IMR-90 (cell line): ENCODE measurements around the gene RAP1GAP2. TPM values are rescaled to one million over a fixed set of nuclear protein-coding genes. Genes with fewer than 3 reads are reported as not detected.

Experiments used
- ATAC-seq: fragments of 200-7000 bp; cut with Tn5 transposase; 2 replicates; pipeline ENCODE4 v1.9.1; 2020; ENCODE audit warnings: low read depth, mild to moderate bottlenecking, moderate library complexity
- BruUV-seq: library from RNA; stranded (reverse); fragments of 400-500 nt; replicated peaks from 2 replicates; lab custom pipeline; 2021; lab: Mats Ljungman, UMichigan
- CTCF ChIA-PET: fragments of 300-600 bp; formaldehyde crosslinking; extraction: SDS; loops from one replicate; lab custom pipeline; 2021; ENCODE audit warnings: antibody characterized with exemption; lab: Yijun Ruan, JAX
- POLR2A ChIA-PET: fragments of 300-600 bp; sonication (Branson Sonifier 250); formaldehyde crosslinking; loops from one replicate; lab custom pipeline; 2022; ENCODE audit warnings: antibody characterized with exemption; ENCODE audit not compliant: unreplicated experiment; lab: Charles Lee
- DNase-seq: peaks from one replicate; pipeline ENCODE4 v3.0.0; 2013
- H2AFZ ChIP-seq: replicated peaks from 2 replicates; pipeline ENCODE3; 2013; ENCODE audit warnings: low read length, mild to moderate bottlenecking; ENCODE audit not compliant: poor library complexity
- H2AK5ac ChIP-seq: 2 replicates; pipeline ENCODE4 v1.6.1; 2013; ENCODE audit warnings: low read depth, low read length, inconsistent platforms
- H2AK9ac ChIP-seq: replicated peaks from 2 replicates; pipeline ENCODE3; 2013; ENCODE audit warnings: mild to moderate bottlenecking, low read depth, low read length, moderate library complexity; ENCODE audit not compliant: poor library complexity
- H2BK120ac ChIP-seq: 2 replicates; pipeline ENCODE4 v1.6.1; 2013; ENCODE audit warnings: low read depth, low read length, inconsistent platforms
- H2BK15ac ChIP-seq: 3 replicates; pipeline ENCODE4 v1.6.1; 2013; ENCODE audit warnings: low read depth, low read length, inconsistent platforms
- H2BK20ac ChIP-seq: 2 replicates; pipeline ENCODE4 v1.6.1; 2013; ENCODE audit warnings: low read depth, mild to moderate bottlenecking, inconsistent platforms, low read length, moderate library complexity
- H2BK5ac ChIP-seq: 2 replicates; pipeline ENCODE4 v1.6.1; 2013; ENCODE audit warnings: mild to moderate bottlenecking, low read depth, low read length, inconsistent platforms; ENCODE audit not compliant: poor library complexity, severe bottlenecking
- H3K14ac ChIP-seq: replicated peaks from 2 replicates; pipeline ENCODE4 v1.6.1; 2013; ENCODE audit warnings: low read depth, low read length, inconsistent platforms
- H3K18ac ChIP-seq: 2 replicates; pipeline ENCODE4 v1.6.1; 2013; ENCODE audit warnings: low read depth, low read length, control low read depth
- H3K23ac ChIP-seq: 2 replicates; pipeline ENCODE4 v1.6.1; 2013; ENCODE audit warnings: low read depth, low read length, inconsistent platforms
- H3K27ac ChIP-seq: 2 replicates; pipeline ENCODE4 v1.5.1; 2013; ENCODE audit warnings: mild to moderate bottlenecking, control low read depth, low read length; ENCODE audit not compliant: insufficient read depth
- H3K27me3 ChIP-seq: 2 replicates; pipeline ENCODE4 v1.6.1; 2013; ENCODE audit warnings: low read length; ENCODE audit not compliant: control insufficient read depth, insufficient read depth
- H3K36me3 ChIP-seq: 2 replicates; pipeline ENCODE4 v1.6.1; 2013; ENCODE audit warnings: low read length, mixed read lengths; ENCODE audit not compliant: control insufficient read depth, insufficient read depth
- H3K4ac ChIP-seq: 2 replicates; pipeline ENCODE4 v1.6.1; 2013; ENCODE audit warnings: low read depth, low read length, inconsistent platforms
- H3K4me1 ChIP-seq: 2 replicates; pipeline ENCODE4 v1.6.1; 2013; ENCODE audit warnings: low read length, mixed read lengths; ENCODE audit not compliant: control insufficient read depth, insufficient read depth
- H3K4me2 ChIP-seq: 2 replicates; pipeline ENCODE4 v1.6.1; 2013; ENCODE audit warnings: low read depth, mild to moderate bottlenecking, control low read depth, low read length, moderate library complexity
- H3K4me3 ChIP-seq: 2 replicates; pipeline ENCODE4 v1.5.1; 2013; ENCODE audit warnings: low read depth, mild to moderate bottlenecking, control low read depth, low read length, moderate library complexity; ENCODE audit not compliant: insufficient read depth
- H3K56ac ChIP-seq: 2 replicates; pipeline ENCODE4 v1.6.1; 2013; ENCODE audit warnings: low read length, inconsistent platforms; ENCODE audit not compliant: insufficient read depth; ENCODE audit errors: extremely low read depth
- H3K79me1 ChIP-seq, 2 experiments: 2 replicates each; pipeline ENCODE4 v1.6.1; 2013; ENCODE audit warnings: low read length in 2 of 2, inconsistent platforms in 1 of 2, low read depth in 1 of 2
- H3K9ac ChIP-seq: 2 replicates; pipeline ENCODE4 v1.6.1; 2013; ENCODE audit warnings: low read depth, low read length, control low read depth
- H3K9me1 ChIP-seq: 2 replicates; pipeline ENCODE4 v1.6.1; 2013; ENCODE audit warnings: low read length, inconsistent platforms; ENCODE audit not compliant: insufficient read depth
- H3K9me3 ChIP-seq: 2 replicates; pipeline ENCODE4 v1.6.1; 2013; ENCODE audit warnings: low read length; ENCODE audit not compliant: control insufficient read depth, insufficient read depth
- H4K20me1 ChIP-seq: 2 replicates; pipeline ENCODE4 v1.6.1; 2013; ENCODE audit warnings: low read length, inconsistent platforms; ENCODE audit not compliant: insufficient read depth
- H4K5ac ChIP-seq: 2 replicates; pipeline ENCODE4 v1.6.1; 2013; ENCODE audit warnings: mild to moderate bottlenecking, low read depth, low read length, control low read depth
- H4K8ac ChIP-seq, 2 experiments: 2 replicates each; pipeline ENCODE4 v1.6.1; 2013; ENCODE audit warnings: low read depth in 2 of 2, low read length in 2 of 2, control low read depth in 1 of 2, inconsistent platforms in 1 of 2
- H4K91ac ChIP-seq: 2 replicates; pipeline ENCODE4 v1.6.1; 2013; ENCODE audit warnings: low read depth, low read length, inconsistent platforms; ENCODE audit not compliant: insufficient read depth
- BHLHE40 ChIP-seq: fragments of 150-350 bp; IDR thresholded peaks from 2 replicates; pipeline ENCODE4 v1.6.1; 2016; ENCODE audit warnings: mild to moderate bottlenecking, low read depth, low read length
- CEBPB ChIP-seq: IDR thresholded peaks from 2 replicates; pipeline ENCODE4 v1.6.1; 2012; ENCODE audit warnings: low read depth, low read length, improper control_type of control experiment
- CHD1 ChIP-seq: IDR thresholded peaks from 2 replicates; pipeline ENCODE4 v1.6.1; 2012; ENCODE audit warnings: low read depth, low read length, improper control_type of control experiment
- FOS ChIP-seq: fragments of 150-350 bp; IDR thresholded peaks from 2 replicates; pipeline ENCODE4 v1.6.1; 2016; ENCODE audit warnings: low read depth, low read length
- MAFK ChIP-seq: IDR thresholded peaks from 2 replicates; pipeline ENCODE4 v1.6.1; 2012; ENCODE audit warnings: low read depth, low read length, improper control_type of control experiment
- MAZ ChIP-seq: IDR thresholded peaks from 2 replicates; pipeline ENCODE4 v1.6.1; 2012; ENCODE audit warnings: low read depth, mild to moderate bottlenecking, low read length, improper control_type of control experiment, moderate library complexity, borderline replicate concordance
- MXI1 ChIP-seq: IDR thresholded peaks from 2 replicates; pipeline ENCODE4 v1.6.1; 2012; ENCODE audit warnings: low read depth, mild to moderate bottlenecking, low read length, moderate library complexity, borderline replicate concordance
- NFE2L2 ChIP-seq: fragments of 150-350 bp; IDR thresholded peaks from 2 replicates; pipeline ENCODE4 v1.6.1; 2016; ENCODE audit warnings: low read depth, mild to moderate bottlenecking, low read length
- POLR2A ChIP-seq: IDR thresholded peaks from 2 replicates; pipeline ENCODE4 v1.6.1; 2012; ENCODE audit warnings: mild to moderate bottlenecking, low read depth, low read length
- RAD21 ChIP-seq: IDR thresholded peaks from 2 replicates; pipeline ENCODE4 v1.6.1; 2012; ENCODE audit warnings: low read length, improper control_type of control experiment
- RCOR1 ChIP-seq: IDR thresholded peaks from 2 replicates; pipeline ENCODE4 v1.6.1; 2012; ENCODE audit warnings: mild to moderate bottlenecking, low read length, improper control_type of control experiment; ENCODE audit not compliant: insufficient replicate concordance
- RFX5 ChIP-seq: IDR thresholded peaks from 2 replicates; pipeline ENCODE4 v1.8.0; 2012; ENCODE audit warnings: low read depth, mild to moderate bottlenecking, low read length, moderate library complexity
- SMC3 ChIP-seq: fragments of 150-350 bp; IDR thresholded peaks from 2 replicates; pipeline ENCODE4 v1.6.1; 2016; ENCODE audit warnings: low read depth, mild to moderate bottlenecking, antibody characterized with exemption, low read length, moderate library complexity
- WGBS, 2 experiments: methylation state at CpG; one replicate each; pipeline versions ENCODE4 v1.1.5 to v1.1.7; 2013; ENCODE audit warnings: missing lambda C conversion rate in 2 of 2; ENCODE audit not compliant: insufficient read length in 1 of 2; ENCODE audit errors: extremely low coverage in 2 of 2; 5-methylcytosine and 5-hydroxymethylcytosine counted together
- dilution Hi-C: fragments of 300-500 bp; cut with HindIII; formaldehyde crosslinking; loops from one replicate; pipeline ENCODE4 v1.14.3; 2018; ENCODE audit warnings: low sequenced_read_pairs; ENCODE audit not compliant: unreplicated experiment
- in situ Hi-C: fragments of 300-500 bp; cut with MboI; formaldehyde crosslinking; loops from 3 replicates; pipeline ENCODE4 v1.14.3; 2019; ENCODE audit warnings: low sequenced_read_pairs, inconsistent platforms, mixed read lengths
- intact Hi-C: fragments of 100-400 bp; cut with micrococcal nuclease; formaldehyde crosslinking; loops from 2 replicates; pipeline ENCODE4 v1.10.0; 2022
- polyA plus RNA-seq, 3 experiments: library from polyadenylated mRNA; depleted of rRNA; stranded (reverse); fragments of >200 nt; gene quantifications; 2 replicates each; pipeline ENCODE4 v1.2.3, GENCODE V29; 2012; ENCODE audit warnings: low replicate concordance in 1 of 3
- total RNA-seq: library from RNA; depleted of rRNA; stranded (reverse); fragments of >200 nt; gene quantifications from 2 replicates; pipeline ENCODE4 v1.2.3, GENCODE V29; 2012
- TF ChIP-seq, protein P1 (sequence below): conservative IDR thresholded peaks from 2 replicates; pipeline ENCODE4 v1.5.1; 2012; ENCODE audit warnings: mild to moderate bottlenecking, low read depth, low read length, improper control_type of control experiment
- TF ChIP-seq, protein P2 (sequence below): fragments of 150-350 bp; IDR thresholded peaks from 2 replicates; pipeline ENCODE4 v1.6.1; 2017; ENCODE audit warnings: mild to moderate bottlenecking, antibody characterized with exemption, low read length, low read depth
- TF ChIP-seq, protein P3 (sequence below): fragments of 150-350 bp; IDR thresholded peaks from 2 replicates; pipeline ENCODE4 v1.6.1; 2016; ENCODE audit warnings: low read depth, mild to moderate bottlenecking, low read length, moderate library complexity, borderline replicate concordance

Gene RAP1GAP2
- total and polyA plus RNA-seq, 2 of the 4 experiments (the other 2 are of a cell fraction): 5.7 to 7.5 TPM

DNA sequence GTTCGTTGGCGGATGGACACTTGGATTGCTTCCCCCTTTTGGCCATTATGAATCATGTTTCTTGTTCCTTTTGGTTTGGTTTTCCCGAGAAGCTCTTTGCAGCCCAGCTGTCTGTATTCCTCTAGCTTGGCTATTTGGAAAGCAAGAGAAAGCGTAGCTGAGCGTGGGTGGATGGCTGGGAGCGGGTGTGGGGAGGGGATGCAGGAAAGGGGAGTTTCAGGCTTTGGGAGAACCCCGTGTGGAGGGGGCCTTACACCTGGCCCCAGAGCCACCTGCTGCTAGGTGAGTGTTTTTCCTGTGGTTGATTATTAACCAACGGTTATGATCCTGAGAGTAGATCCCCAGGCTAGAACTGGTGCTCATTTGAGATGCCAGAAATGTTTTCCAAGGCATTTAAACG lies 103.7 kb downstream of the RAP1GAP2 start:
- no peak overlapping the region for H4K5ac ChIP-seq
- H4K91ac ChIP-seq: no peak overlapping the region
- H3K56ac ChIP-seq: no peak overlapping the region
- DNase-seq (peak; percentile 11), ATAC-seq (no peak)
- 76% methylated on average over 5 of the region's 9 CpGs; no CpG with 5 or more reads in 1 of the 2 experiments for WGBS, 2 experiments
- H3K4me2 ChIP-seq: no peak overlapping the region
- H2BK5ac ChIP-seq: no peak overlapping the region
- no peak overlapping the region for H2AFZ ChIP-seq
- ChIA-PET CTCF (no interaction called here), POLR2A (no interaction called here)
- intact Hi-C loops (no loop called here), dilution Hi-C loops (no loop called here), in situ Hi-C loops (no loop called here)
- no peak overlapping the region for H3K9ac ChIP-seq
- no peak overlapping the region for H3K27ac ChIP-seq
- no peak overlapping the region for H2AK9ac ChIP-seq
- no peak overlapping the region for H2AK5ac ChIP-seq
- H3K9me1 ChIP-seq: no peaks in the 10 kb centered on the region
- H3K14ac ChIP-seq: no peak overlapping the region
- no peak overlapping the region for H4K8ac ChIP-seq
- H2BK20ac ChIP-seq: no peak overlapping the region
- H3K27me3 ChIP-seq: no peaks in the 10 kb centered on the region
- no peak overlapping the region for H3K4me3 ChIP-seq
- BruUV-seq: no TSS peak
- H2BK120ac ChIP-seq: no peak overlapping the region
- no peak overlapping the region for H3K4ac ChIP-seq
- H3K9me3 ChIP-seq: no peaks in the 10 kb centered on the region; the same call in 1 of the 2 replicates
- H3K18ac ChIP-seq: no peak overlapping the region
- peaks cover 2% of the 10 kb centered on the region; the same call in 1 of the 2 replicates for H3K4me1 ChIP-seq
- H3K36me3 ChIP-seq: no peaks in the 10 kb centered on the region
- no peak overlapping the region for H3K23ac ChIP-seq
- H4K20me1 ChIP-seq: peaks cover 3% of the 10 kb centered on the region; the same call in 1 of the 2 replicates
- TF ChIP-seq SMC3 (no peak), BHLHE40 (no peak), MAFK (no peak), CEBPB (no peak), FOS (no peak), RFX5 (no peak), CHD1 (no peak), MAZ (no peak), RAD21 (no peak), RCOR1 (no peak), POLR2A (no peak), NFE2L2 (no peak), MXI1 (no peak)
- TF ChIP-seq, protein P1, sequence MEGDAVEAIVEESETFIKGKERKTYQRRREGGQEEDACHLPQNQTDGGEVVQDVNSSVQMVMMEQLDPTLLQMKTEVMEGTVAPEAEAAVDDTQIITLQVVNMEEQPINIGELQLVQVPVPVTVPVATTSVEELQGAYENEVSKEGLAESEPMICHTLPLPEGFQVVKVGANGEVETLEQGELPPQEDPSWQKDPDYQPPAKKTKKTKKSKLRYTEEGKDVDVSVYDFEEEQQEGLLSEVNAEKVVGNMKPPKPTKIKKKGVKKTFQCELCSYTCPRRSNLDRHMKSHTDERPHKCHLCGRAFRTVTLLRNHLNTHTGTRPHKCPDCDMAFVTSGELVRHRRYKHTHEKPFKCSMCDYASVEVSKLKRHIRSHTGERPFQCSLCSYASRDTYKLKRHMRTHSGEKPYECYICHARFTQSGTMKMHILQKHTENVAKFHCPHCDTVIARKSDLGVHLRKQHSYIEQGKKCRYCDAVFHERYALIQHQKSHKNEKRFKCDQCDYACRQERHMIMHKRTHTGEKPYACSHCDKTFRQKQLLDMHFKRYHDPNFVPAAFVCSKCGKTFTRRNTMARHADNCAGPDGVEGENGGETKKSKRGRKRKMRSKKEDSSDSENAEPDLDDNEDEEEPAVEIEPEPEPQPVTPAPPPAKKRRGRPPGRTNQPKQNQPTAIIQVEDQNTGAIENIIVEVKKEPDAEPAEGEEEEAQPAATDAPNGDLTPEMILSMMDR: no peak
- TF ChIP-seq, protein P2, sequence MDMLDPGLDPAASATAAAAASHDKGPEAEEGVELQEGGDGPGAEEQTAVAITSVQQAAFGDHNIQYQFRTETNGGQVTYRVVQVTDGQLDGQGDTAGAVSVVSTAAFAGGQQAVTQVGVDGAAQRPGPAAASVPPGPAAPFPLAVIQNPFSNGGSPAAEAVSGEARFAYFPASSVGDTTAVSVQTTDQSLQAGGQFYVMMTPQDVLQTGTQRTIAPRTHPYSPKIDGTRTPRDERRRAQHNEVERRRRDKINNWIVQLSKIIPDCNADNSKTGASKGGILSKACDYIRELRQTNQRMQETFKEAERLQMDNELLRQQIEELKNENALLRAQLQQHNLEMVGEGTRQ: no peak
- TF ChIP-seq, protein P3, sequence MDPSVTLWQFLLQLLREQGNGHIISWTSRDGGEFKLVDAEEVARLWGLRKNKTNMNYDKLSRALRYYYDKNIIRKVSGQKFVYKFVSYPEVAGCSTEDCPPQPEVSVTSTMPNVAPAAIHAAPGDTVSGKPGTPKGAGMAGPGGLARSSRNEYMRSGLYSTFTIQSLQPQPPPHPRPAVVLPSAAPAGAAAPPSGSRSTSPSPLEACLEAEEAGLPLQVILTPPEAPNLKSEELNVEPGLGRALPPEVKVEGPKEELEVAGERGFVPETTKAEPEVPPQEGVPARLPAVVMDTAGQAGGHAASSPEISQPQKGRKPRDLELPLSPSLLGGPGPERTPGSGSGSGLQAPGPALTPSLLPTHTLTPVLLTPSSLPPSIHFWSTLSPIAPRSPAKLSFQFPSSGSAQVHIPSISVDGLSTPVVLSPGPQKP: no peak
- no peak overlapping the region for H2BK15ac ChIP-seq
- H3K79me1 ChIP-seq: peaks cover 0 to 3% of the 10 kb centered on the region in 2 experiments; a peak in 3 of 4 replicates
